Measurements from ENCODE around the gene FOXN1.

- no peak for TF ChIP-seq CTCF (IDR thresholded peaks at IDR 0.05; ENCODE audit: insufficient read depth, low read depth, low read length)
- no peak for TF ChIP-seq EZH2 (IDR thresholded peaks at IDR 0.05; ENCODE audit: insufficient read depth, low read length)
Measured at GRCh38 chr17:28573521-28573920, 67.4 kb downstream of the FOXN1 start.

Measured in astrocyte (in vitro differentiated cells and primary cell).